Pulmonary artery endothelial cell (primary cell): Measurements from ENCODE around the gene LMX1B. TPM values are rescaled to one million over a fixed set of nuclear protein-coding genes. Genes with fewer than 3 reads are reported as not detected.
"Not testable (repeated sequence)": the region's sequence is repeated elsewhere in the genome, so short reads cannot be mapped to it uniquely, and the experiment has no call there.

ENCODE experiments used
- DNase-seq: peaks from one replicate; pipeline ENCODE4 v3.0.0-alpha.2; 2011; ENCODE audit warnings: low read depth, low spot score
- total RNA-seq: library from RNA; depleted of rRNA; stranded (reverse); fragments of >200 nt; gene quantifications from 2 replicates; pipeline ENCODE4 v1.2.3, GENCODE V29; 2014

Gene LMX1B
- total RNA-seq, 1 donor from 2014 or later = not detected

DNA sequence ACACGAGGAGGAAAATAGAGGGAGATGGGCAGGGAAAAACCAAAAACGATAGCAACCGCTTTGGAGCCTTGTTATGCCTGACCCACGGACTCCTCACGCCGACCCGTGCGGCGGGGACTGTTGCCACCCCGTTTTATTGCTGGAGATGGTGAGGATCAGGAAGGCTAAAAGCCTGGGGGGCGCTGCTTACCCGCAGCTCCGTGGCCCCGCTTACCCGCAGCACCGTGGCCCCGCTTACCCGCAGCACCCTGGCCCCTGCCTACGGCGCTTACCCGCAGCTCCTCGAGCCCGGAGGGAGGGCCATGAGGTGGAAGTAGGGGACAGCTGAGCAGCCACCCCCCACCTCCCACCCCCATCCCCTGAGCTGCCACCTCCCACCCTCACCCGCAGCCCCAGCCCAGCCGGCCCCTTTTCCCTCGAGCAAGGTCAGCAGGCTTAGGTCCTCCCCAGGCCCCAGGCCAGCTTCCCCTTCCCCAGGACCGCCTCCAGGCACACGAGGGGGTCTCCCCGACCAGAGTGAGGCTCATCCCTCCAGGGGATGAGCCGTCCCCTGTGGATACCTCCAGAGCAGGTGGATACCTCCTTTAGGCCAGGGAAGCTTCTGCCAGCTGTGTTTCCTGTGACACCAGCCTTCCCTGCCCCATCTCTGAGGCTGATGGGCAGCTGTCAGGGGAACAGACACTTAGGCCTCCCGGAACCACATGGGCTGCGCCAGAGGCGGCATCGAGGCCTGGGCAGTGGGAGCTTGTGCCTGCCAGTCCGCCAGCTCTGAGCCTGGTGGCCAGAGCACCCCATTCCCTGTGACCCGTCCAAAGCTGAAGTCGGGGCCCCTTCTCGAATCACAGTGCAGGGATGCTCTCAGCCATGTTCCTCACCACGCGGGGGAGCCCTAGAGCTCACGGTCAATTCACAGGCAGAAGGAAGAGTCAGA lies 92.3 kb downstream of the LMX1B start:
- DNase-seq = no peak

- no peak for DNase-seq
Measured at GRCh38 chr9:126706698-126707053, 92.9 kb downstream of the LMX1B start.

DNA sequence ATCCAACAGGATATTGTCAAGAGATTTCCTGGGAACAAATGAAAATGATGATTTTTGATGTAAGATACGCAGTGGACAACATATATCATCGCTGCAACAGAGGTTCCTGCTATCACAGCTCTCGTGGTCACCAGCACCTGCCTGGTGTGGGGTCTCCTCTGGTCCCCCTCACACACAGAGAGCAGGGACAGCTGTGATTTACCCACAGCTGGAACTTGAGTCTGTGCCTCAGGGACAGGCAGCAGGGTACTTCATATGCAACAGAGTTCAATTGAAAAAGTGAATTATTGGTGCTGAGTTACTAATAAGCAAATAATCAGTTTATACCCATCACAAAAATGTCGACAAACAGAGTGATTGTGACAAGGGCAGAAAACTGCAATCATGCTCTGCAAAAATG lies 93.4 kb downstream of the LMX1B start:
- DNase-seq = no peak

GRCh38 chr9:126707712-126708111 lies 94.0 kb downstream of the LMX1B start:
- not testable (repeated sequence) for DNase-seq

DNA sequence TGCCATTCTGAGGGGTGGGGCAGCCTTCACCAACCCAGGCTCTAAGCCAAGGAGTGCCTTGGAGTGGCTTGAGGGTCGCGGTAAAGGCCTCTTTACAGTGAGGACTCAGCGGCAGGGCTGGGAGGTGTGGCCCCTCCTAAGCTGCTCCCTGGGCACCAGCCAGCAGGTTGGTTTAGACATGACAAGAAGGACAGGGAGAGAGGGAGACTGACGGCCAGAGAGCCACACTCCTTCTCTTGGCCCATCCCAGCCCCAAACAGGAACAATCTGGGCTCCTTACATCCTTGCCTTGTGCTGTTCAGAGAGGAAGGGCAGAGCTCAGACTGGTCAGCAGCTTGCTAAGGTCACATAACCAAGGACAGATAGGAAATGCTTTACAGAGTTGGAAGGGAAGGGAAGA lies 94.5 kb downstream of the LMX1B start:
- DNase-seq = peak; percentile 17

DNA sequence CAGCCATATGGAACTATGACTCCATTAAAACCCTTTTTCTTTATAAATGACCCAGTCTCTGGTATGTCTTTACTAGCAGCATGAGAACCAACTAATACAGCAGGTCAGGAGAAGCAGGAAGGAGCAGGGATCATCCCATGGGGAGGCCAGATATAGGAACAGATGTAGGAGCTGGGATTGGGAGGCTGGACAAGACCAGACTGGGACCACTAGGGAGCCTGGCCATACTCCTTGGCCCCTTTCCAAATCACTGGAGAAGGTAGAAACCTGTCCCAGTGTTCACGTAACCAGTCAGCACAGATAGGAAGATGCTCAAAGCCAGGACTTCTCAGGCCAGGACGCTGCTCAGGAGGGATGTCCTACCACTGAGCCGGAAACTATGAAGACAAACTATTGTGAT lies 95.5 kb downstream of the LMX1B start:
- no peak for DNase-seq

- DNase-seq = no peak
Measured at GRCh38 chr9:126715382-126715781, 101.7 kb downstream of the LMX1B start.

DNA sequence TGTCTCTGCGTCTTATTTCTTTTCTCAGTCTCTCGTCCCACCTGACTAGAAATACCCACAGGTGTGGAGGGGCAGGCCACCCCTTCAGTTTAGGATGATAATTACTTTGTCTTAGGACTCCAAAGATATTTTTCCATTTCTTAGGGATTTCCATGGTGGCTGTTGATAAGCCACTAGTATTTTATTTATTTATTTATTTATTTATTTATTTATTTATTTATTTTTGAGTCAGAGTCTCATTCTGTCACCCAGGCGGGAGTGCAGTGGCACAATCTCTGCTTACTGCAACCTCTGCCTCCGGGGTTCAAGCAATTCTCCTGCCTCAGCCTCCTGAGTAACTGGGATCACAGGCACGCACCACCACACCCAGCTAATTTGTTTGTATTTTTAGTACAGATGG lies 103.7 kb downstream of the LMX1B start:
- not testable (repeated sequence) for DNase-seq

GRCh38 chr9:126719618-126720031 lies 105.9 kb downstream of the LMX1B start:
- no peak for DNase-seq

GRCh38 chr9:126720036-126720435 lies 106.3 kb downstream of the LMX1B start:
- DNase-seq = no peak

DNA sequence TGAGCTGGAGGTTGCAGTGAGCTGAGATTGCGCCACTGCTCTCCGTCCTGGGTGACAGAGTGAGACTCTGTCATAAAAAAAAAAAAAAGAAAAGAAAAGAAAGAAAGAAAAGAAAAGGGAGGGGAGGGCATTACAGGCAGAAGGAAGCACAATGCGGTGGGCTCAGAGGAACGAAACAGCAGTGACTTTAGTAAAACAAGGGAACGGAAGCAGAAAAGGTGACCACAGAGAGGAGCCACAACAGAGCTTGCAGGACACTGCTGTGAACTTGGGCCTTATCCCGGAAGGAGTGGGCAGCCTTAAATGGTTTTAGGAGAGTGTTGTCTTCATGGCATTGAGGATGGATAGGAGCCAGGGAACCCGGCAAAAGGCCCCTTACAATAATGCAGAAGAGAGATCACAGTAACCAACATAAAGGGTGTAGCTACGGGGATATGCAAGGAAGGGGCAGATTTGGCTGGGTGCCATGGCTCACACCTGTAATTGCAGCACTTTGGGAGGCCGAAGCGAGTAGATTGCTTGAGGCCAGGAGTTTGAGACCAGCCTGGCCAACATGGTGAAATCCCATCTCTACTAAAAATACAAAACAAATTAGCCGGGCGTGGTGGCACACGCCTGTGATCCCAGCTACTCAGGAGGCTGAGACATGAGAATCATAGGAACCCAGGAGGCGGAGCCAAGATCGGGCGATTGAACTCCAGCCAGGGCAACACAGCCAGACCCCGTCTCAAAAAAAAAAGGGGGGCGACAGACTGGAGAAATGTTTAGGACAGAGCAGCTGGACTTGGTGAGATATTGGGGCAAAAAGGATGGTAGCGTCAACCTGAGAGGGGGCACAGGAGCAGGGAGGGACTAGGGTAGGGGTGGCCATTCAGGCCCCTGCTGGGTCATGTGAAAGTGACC lies 107.2 kb downstream of the LMX1B start:
- DNase-seq = no peak

GRCh38 chr9:126721564-126721981 lies 107.8 kb downstream of the LMX1B start:
- DNase-seq = no peak

DNA sequence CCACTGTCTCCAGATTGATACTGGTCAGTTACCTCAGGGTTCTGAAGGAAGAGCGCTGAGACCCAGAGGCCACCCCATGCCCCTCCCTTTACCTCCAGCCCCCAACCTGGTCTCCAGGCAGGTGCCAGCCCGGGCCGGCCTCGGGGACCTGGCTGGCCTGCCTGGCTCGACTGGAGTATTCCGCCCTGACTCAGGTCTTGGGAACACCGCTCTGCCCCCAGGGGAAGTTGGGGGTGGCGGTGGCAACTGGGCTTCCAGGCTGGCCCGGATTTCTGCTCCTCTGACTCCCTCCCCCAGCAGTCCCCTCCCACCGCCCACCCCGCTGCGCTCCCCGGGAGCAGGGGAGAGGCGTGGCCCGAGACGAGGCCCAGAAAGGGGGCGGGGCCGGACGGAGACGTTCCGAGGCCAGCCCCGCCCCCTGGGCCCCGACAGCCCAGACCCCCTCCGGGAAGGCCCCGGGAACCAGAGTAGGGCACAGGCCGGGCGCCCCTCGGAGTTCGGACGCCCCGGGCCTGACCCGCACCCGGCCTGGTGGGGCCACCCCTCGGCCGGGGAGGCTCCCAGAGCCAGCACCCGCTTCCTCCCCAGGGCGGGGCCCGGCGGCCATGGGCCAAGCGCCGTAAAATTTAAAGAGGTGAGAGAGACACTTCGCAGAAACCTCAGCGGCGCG lies 108.7 kb downstream of the LMX1B start:
- DNase-seq = no peak

GRCh38 chr9:126722922-126723806 lies 109.4 kb downstream of the LMX1B start:
- no peak for DNase-seq

DNA sequence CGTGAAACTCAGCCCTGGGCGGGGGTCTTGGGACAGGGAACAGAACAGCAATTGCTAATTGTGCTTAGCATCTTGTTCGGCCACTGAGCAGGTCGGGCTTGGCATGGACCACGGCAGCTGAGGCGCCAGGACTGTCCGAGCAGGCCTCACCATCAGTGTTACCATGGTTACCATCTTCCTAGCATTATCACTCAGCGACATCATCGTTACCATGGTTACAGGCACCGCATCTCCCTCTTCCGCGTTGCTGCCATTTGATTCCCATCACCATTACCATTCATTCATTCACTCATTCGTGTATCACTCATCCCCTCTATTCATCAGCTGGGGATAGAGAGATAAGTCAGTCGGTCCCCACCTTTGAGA lies 110.1 kb downstream of the LMX1B start:
- DNase-seq = no peak

DNA sequence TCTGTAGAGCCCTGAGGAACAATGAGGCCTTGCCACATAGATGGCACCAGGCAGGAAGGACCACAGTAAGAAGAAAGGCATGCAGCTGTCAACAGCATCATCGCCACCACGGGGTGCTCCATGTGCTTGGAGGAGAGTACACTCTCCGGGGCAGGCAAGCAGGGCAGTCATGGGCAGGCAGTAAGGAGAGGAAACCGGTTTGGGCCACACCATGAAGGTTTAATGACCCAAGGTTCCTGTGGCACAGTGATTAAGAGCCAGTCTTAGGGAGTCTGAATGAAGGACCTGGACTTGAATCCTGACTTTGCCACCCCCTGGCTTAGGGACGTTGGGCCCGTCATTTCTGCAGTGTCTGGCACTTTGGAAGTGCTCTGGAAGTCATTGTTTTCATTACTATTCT lies 110.5 kb downstream of the LMX1B start:
- DNase-seq = no peak

GRCh38 chr9:126725485-126725884 lies 111.8 kb downstream of the LMX1B start:
- not testable (repeated sequence) for DNase-seq

DNA sequence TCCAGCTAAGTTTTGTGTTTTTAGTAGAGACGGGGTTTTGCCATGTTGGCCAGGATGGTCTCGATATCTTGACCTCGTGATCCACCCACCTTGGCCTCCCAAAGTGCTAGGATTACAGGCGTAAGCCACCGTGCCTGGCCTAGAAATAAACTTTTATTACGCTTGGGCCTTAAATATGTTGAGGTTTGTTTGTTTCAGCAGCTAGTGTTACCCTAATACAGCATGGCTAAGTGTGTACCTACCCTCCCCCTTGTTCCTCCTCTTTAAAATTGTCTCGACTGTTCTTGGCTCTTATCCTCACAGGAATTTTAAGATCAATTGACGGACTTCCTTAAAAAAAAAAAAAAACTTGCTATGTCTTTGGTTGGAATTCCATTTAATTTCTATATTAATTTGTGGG lies 114.5 kb downstream of the LMX1B start:
- DNase-seq = not testable (repeated sequence)

DNA sequence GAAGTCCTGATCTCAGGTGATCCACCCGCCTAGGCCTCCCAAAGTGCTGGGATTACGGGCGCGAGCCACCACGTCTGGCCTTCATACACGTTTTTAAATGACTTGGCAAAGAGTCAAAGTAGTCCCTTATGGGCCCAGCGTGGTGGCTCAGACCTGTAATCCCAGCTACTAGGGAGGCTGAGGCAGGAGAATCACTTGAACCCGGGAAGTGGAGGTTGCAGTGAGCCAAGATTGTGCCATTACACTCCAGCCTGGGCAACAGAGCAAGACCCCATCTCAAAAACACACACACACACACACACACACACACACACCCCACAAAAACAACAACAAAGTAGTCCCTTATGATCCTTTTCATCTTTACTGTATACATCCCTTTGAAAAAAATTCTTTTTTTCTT lies 116.9 kb downstream of the LMX1B start:
- not testable (repeated sequence) for DNase-seq

- no peak for DNase-seq
Measured at GRCh38 chr9:126733005-126733404, 119.3 kb downstream of the LMX1B start.

DNA sequence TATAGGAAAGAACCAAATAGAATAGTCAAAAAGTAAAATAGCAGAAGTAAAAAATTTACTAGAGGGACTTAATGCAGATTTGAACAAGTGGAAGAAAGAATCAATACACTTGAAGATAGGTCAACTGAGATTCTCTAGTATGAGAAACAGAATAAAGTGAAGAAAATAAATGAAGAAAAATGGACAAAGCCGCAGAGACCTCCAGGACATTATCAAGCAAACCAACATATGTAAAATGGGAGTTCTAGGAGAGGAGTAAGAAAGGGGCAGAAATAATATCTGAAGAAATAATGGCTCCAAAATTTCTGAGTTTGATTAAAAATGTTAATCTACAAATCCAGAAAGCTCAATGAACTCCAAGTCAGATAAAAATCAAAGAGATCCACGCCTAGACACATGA lies 121.1 kb downstream of the LMX1B start:
- DNase-seq = no peak
